Cardiac septum (tissue), 1 donor: Measurements from ENCODE around the gene VIPR2. TPM values are rescaled to one million over a fixed set of nuclear protein-coding genes. Genes with fewer than 3 reads are reported as not detected.
"Not testable (repeated sequence)": the region's sequence is repeated elsewhere in the genome, so short reads cannot be mapped to it uniquely, and the experiment has no call there.

ENCODE experiments used
- DNase-seq: peaks from one replicate; pipeline ENCODE4 v3.0.0-alpha.2; 2020; ENCODE audit warnings: low spot score
- intact Hi-C: fragments of 100-400 bp; cut with DNase I; formaldehyde crosslinking; loops from one replicate; pipeline ENCODE4 v1.14.0; 2022
- total RNA-seq: library from RNA; stranded (reverse); fragmentation: NEBNext Ultra II Directional; extraction: Animal tissue kit (Norgen Biotek cat#: 25700); gene quantifications from one replicate; pipeline ENCODE4 v1.2.1, GENCODE V29; 2021
- donor health status: DM: no; HTN: no; CAD: no.

VIPR2 gene
- total RNA-seq, 1 donor from 2014 or later = 23.2 TPM

DNA sequence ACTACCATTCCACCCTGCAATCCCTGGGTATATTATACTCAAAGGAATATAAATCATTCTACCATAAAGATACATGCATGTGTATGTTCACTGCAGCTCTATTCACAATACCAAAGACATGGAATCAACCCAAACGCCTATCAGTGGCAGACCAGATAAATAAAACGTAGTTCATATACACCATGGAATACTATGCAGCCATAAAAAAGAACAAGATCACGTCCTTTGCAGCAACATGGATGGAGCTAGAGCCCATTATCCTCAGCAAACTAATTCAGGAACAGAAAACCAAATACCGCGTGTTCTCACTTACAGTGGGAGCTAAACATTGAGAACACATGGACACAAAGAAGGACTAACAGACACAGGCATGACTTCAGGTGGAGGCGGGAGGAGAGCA is 150.0 kb downstream of the VIPR2 start:
- no peak for DNase-seq
- intact Hi-C loops = no loop called here

DNA sequence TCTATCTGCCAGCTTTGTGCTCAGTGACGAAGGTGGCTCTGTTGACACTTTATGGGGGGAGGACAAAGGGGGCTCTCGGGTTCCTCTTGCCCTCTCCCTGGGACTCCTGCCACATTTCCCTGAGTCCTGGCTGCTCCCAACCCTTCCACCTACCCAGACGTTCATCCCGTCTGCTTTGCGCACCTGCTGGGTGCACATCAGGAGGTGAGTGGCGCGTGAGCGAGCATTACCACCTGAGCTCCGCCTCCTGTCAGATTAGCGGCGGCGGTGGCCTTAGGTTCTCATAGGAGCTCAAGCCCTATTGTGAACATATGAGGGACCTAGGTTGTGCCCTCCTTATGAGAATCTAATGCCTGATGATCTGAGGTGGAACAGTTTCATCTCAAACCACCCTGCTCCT is 151.1 kb downstream of the VIPR2 start:
- intact Hi-C loops = no loop called here
- no peak for DNase-seq

DNA sequence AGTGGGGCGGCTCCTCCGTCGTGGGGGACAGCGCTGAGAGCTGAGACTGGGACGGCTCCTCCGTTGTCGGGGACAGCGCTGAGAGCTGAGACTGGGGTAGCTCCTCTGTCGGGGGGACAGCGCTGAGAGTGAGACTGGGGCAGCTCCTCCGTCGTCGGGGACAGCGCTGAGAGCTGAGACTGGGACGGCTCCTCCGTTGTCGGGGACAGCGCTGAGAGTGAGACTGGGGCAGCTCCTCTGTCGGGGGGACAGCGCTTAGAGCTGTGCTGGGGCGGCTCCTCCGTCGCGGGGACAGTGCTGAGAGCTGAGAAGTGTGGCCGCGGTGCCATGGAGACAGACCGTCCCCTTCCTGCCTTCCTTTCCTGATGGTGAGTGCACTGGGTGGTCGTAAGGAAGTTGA is 151.9 kb downstream of the VIPR2 start:
- intact Hi-C loops = no loop called here
- no peak for DNase-seq

DNA sequence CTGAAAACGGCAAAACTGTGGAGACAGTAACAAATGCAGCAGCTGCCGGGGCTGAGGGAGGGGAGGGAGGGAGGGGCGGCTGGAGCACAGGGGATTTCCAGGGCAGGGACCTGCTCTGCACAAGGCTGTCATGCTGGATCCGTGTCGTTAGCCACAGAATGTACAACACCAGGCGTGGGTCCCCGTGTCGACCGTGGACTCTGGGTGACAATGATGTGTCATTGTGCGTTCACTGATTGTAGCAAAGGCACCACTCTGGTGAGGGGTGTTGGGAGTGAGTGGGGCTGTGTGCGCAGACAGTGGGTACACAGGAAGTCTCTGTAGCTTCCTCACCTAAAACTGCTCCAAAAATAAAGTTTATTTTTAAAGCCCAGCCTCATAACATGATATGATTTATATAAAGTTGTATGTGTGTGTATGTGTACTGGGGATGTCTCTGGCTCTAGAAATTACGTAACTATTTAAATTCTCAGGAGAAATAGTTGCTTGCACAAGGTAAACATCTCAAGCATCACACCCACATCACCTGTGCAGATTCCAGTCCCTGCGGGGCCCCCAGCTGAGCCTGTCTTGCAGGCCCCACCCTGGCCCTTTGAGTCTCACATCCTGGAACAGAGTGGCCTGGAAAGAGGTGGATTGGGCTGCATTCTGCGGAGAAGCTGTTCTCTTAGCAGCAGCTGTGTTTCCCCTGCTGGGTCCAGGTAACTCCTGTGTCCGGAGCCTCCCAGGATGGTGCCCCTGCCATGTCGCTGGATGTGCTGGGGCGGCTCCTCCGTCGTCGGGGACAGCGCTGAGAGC is 152.6 kb downstream of the VIPR2 start:
- intact Hi-C loops = no loop called here

DNA sequence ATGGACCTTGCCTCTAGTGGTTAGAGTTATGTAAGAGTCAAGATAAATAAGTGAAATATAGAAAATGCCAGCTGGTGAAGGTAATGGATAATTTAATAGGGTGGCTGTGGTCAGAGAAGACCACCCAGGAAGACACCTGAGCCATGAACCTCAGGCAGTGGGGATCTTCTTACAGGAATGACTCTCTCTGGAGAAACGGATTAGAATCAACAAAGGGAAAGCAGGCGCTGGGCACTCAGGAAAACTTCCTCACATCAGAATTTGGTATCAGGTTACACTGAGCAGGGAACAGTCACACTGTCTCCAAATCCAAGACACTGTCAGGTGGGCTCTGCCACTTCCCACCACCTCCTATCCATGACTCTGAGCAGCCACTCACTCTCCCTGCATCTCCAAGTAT is 155.7 kb downstream of the VIPR2 start:
- intact Hi-C loops = no loop called here
- DNase-seq = no peak

More for the DNA sequence above, 152.6 kb downstream of the VIPR2 start:
- no peak for DNase-seq

DNA sequence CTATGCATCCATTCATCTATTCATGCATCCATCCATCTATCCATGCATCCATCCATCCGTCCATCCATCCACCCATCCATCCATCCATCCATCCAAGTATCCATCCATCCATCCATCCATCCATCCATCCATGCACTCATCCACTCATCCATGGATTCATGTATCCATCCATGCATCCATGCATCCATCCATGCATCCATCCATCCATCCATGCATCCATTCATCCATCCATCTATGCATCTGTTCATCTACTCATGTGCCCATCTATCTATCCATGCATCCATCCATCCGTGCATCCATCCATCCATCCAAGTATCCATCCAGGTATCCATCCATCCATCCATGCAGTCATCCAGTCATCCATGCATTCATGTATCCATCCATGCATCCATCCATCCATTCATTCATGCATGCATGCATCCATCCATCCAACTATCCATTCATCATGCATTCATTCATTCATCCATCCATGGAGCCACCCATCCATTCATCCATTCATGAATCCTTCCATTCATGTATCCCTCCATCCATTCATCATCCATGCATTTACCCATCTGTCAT is 156.3 kb downstream of the VIPR2 start:
- intact Hi-C loops = no loop called here
- no peak for DNase-seq

DNA sequence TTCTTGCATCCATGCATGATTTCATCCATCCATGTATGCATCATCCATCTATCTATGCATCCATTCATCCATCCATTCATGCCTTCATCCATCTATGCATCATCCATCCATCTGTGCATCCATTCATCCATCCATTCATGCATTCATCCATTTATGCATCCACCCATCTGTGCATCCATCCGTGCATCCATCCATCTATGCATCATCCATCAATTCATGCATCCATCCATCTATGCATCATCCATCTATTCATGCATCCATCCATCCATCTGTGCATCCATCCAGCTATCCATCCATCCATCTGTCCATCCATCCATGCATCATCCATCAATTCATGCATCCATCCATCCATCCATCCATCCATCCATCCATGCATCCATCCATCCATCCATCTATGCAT is 157.0 kb downstream of the VIPR2 start:
- intact Hi-C loops = no loop called here
- DNase-seq = no peak

DNA sequence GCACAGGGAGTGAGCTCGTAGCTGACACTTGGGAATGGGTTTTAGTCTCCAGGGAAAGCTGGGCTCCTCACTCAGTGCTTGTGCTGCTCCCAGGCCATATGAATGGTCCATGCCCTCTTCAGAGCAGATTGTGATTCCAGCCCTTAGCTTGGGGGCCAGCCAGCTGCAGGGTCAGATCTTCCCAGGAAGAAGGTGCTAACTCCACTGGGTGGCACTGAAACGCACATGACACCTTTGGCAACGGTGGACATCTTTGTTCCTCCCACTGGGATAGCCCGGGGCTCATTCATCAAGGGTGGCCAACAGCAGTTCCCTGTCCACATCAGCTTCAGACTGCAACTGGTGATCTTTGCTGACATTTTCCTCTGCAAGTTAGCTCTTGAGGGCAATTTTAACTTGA is 159.1 kb downstream of the VIPR2 start:
- intact Hi-C loops = no loop called here
- DNase-seq = no peak

DNA sequence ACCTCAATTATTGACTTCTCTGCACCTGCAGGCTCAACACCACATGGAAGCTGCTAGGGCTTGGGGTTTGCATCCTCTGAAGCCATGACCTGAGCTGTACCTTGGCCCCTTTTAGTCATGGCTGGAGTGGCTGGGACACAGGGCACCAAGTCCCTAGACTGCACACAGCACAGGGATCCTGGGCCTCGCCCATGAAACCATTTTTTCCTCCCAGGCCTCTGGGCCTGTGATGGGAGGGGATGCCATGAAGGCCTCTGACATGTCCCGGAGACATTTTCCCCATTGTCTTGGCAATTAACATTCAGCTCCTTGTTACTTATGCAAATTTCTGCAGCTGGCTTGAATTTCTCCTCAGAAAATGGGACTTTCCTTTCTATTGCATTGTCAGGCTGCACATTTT is 160.7 kb downstream of the VIPR2 start:
- DNase-seq, intact Hi-C loops: not testable (repeated sequence)

DNA sequence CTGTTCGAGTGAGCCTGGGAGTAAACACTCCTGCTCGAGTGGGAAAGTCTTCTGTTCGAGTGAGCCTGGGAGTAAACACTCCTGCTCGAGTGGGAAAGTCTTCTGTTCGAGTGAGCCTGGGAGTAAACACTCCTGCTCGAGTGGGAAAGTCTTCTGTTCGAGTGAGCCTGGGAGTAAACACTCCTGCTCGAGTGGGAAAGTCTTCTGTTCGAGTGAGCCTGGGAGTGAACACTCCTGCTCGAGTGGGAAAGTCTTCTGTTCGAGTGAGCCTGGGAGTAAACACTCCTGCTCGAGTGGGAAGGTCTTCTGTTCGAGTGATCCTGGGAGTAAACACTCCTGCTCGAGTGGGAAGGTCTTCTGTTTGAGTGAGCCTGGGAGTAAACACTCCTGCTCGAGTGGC is 162.6 kb downstream of the VIPR2 start:
- intact Hi-C loops, DNase-seq: not testable (repeated sequence)

DNA sequence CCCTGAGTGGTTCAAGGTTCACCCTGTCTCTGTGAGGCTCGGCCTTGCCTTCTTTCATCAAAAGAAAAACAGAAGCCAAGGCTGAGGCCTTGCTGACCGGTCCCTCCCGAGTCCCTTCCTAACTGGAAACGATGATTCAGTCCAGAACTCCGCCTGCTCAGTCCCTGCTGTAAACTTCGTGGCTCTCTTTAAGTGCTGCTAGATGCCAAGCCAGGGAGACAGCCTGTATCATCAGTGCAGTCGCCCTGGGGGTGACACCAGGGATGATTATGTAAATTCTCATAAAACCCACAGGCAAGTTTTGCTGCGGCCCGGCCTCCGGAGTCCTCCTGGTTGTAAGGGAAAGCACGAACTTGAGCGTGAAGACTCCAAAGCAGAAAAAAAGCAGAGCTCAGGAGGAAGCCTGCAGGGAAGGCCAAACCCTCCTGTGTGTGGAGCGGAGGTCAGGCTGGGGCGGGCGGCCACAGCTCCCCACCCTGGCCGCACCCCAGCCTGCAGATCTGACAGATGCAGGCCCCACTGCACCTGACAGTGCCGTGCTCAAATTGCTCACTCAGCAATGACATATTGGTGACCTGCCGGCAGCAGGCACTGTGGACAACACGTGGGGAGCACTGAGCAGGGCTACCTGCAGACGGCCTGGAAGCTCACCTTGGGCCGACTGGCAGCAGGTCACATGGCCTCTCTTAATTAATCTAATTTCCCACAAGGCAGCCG is 164.9 kb downstream of the VIPR2 start:
- peak; percentile 70 for DNase-seq
- intact Hi-C loops = no loop called here

DNA sequence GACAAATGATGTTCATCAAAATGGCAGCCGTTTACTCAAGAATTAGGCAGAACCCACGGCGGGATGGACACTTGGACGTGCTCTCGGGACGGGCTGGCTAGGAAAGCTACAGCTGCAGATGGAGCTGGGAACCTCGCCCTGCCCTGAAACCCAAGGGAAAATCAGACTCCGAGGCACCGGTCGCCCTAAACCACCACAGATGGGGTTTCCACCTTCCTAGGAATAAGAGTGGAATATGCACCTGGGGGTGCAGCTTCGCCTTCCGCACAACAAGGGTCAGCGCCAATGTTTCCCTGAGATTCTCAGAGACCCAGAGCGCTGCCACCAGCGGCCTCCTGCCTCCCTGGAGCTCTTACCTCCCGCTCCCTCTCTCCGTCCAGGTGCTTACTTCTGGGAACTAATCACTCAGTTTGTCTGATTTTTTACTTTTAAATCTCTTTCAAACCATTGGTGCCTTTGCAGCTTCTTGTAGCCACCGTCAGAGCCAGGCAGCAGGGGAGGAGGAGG is 165.6 kb downstream of the VIPR2 start:
- peak; percentile 61 for DNase-seq
- intact Hi-C loops = no loop called here
